ENCODE results near the gene HNRNPUL2. TPM values are rescaled to one million over a fixed set of nuclear protein-coding genes. Genes with fewer than 3 reads are reported as not detected.
"Not testable (repeated sequence)": the region's sequence is repeated elsewhere in the genome, so short reads cannot be mapped to it uniquely, and the experiment has no call there.

HNRNPUL2 gene
- total and polyA plus RNA-seq, 2 donors (not counting 1 experiment from before 2014, with no cell fraction given): 14.5 to 18.8 TPM

GRCh38 chr11:62753736-62754603, 26.7 kb upstream of the HNRNPUL2 start, which contains the start of gene ZBTB3:
TSS of gene ZBTB3 (minus strand) at chr11:62754160. CDS start at chr11:62753664, 496 bp downstream.
- H3K27me3 ChIP-seq (ENCODE audit: control insufficient read depth, insufficient read depth, low read length): no peaks in the 10 kb centered on the region
- H3K4me3 ChIP-seq (replicated peaks in 1 of 4; ENCODE audit: control extremely low read depth in 1 of 4, insufficient read depth in 1 of 4, low read depth in 3 of 4, low read length in 4 of 4): peak within 1 kb of the TSS; percentile 83 to 100 (median 94)
- H3K4me1 ChIP-seq (ENCODE audit: control insufficient read depth, extremely low read depth, insufficient read depth, low read length): no peaks in the 10 kb centered on the region
- peak within 1 kb of the TSS; percentile 92 for H3K9ac ChIP-seq (ENCODE audit: insufficient read depth, low read length)
- H4K20me1 ChIP-seq (ENCODE audit: control insufficient read depth, extremely low read depth, insufficient read depth, low read length): no peaks in the 10 kb centered on the region
- peaks cover 7% of the 10 kb centered on the region for H3K79me2 ChIP-seq (ENCODE audit: control insufficient read depth, insufficient read depth, low read length)
- H3K27ac ChIP-seq (ENCODE audit: insufficient read depth, low read length): peak within 1 kb of the TSS; percentile 91
- peak within 1 kb of the TSS; percentile 100 for H2AFZ ChIP-seq (ENCODE audit: low read length)
- no peaks in the 10 kb centered on the region for H3K9me3 ChIP-seq (ENCODE audit: control insufficient read depth, insufficient read depth, low read depth, low read length)
- H3K36me3 ChIP-seq (ENCODE audit: control insufficient read depth, insufficient read depth, low read length): peaks cover 5% of the 10 kb centered on the region
- TF ChIP-seq EZH2 (IDR thresholded peaks at IDR 0.05; ENCODE audit: low read length, missing control alignments): no peak
- TF ChIP-seq, protein P1, sequence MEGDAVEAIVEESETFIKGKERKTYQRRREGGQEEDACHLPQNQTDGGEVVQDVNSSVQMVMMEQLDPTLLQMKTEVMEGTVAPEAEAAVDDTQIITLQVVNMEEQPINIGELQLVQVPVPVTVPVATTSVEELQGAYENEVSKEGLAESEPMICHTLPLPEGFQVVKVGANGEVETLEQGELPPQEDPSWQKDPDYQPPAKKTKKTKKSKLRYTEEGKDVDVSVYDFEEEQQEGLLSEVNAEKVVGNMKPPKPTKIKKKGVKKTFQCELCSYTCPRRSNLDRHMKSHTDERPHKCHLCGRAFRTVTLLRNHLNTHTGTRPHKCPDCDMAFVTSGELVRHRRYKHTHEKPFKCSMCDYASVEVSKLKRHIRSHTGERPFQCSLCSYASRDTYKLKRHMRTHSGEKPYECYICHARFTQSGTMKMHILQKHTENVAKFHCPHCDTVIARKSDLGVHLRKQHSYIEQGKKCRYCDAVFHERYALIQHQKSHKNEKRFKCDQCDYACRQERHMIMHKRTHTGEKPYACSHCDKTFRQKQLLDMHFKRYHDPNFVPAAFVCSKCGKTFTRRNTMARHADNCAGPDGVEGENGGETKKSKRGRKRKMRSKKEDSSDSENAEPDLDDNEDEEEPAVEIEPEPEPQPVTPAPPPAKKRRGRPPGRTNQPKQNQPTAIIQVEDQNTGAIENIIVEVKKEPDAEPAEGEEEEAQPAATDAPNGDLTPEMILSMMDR (conservative IDR thresholded peaks at IDR 0.05 in 1 of 2, IDR thresholded peaks at IDR 0.05 in 1 of 2; ENCODE audit: low read depth in 1 of 2, low read length in 2 of 2): no peak
- peak within 1 kb of the TSS; percentile 71 for H3K4me2 ChIP-seq (ENCODE audit: extremely low read depth, insufficient read depth, low read length)
- DNase-seq (ENCODE audit: low read depth in 2 of 2): peak; percentile 99

GRCh38 chr11:62752994-62753735, 25.9 kb upstream of the HNRNPUL2 start:
- peak overlapping the region; percentile 51 for H3K4me2 ChIP-seq (ENCODE audit: extremely low read depth, insufficient read depth, low read length)
- H3K36me3 ChIP-seq (ENCODE audit: control insufficient read depth, insufficient read depth, low read length): peaks cover 5% of the 10 kb centered on the region
- H2AFZ ChIP-seq (ENCODE audit: low read length): peak overlapping the region; percentile 27
- H3K27ac ChIP-seq (ENCODE audit: insufficient read depth, low read length): peak overlapping the region; percentile 91
- TF ChIP-seq, protein P1 (conservative IDR thresholded peaks at IDR 0.05 in 1 of 2, IDR thresholded peaks at IDR 0.05 in 1 of 2; ENCODE audit: low read depth in 1 of 2, low read length in 2 of 2): no peak
- no peak for TF ChIP-seq EZH2 (IDR thresholded peaks at IDR 0.05; ENCODE audit: low read length, missing control alignments)
- no peaks in the 10 kb centered on the region for H3K27me3 ChIP-seq (ENCODE audit: control insufficient read depth, insufficient read depth, low read length)
- no peaks in the 10 kb centered on the region for H4K20me1 ChIP-seq (ENCODE audit: control insufficient read depth, extremely low read depth, insufficient read depth, low read length)
- H3K4me3 ChIP-seq (replicated peaks in 1 of 4; ENCODE audit: control extremely low read depth in 1 of 4, insufficient read depth in 1 of 4, low read depth in 3 of 4, low read length in 4 of 4): peak overlapping the region; percentile 83 to 100 (median 94)
- H3K9me3 ChIP-seq (ENCODE audit: control insufficient read depth, insufficient read depth, low read depth, low read length): no peaks in the 10 kb centered on the region
- peaks cover 7% of the 10 kb centered on the region for H3K79me2 ChIP-seq (ENCODE audit: control insufficient read depth, insufficient read depth, low read length)
- no peak for DNase-seq (ENCODE audit: low read depth in 2 of 2)
- H3K9ac ChIP-seq (ENCODE audit: insufficient read depth, low read length): no peak overlapping the region
- no peaks in the 10 kb centered on the region for H3K4me1 ChIP-seq (ENCODE audit: control insufficient read depth, extremely low read depth, insufficient read depth, low read length)

GRCh38 chr11:62752177-62752785, 25.0 kb upstream of the HNRNPUL2 start:
- no peaks in the 10 kb centered on the region for H4K20me1 ChIP-seq (ENCODE audit: control insufficient read depth, extremely low read depth, insufficient read depth, low read length)
- H2AFZ ChIP-seq (ENCODE audit: low read length): no peak overlapping the region
- H3K4me1 ChIP-seq (ENCODE audit: control insufficient read depth, extremely low read depth, insufficient read depth, low read length): no peaks in the 10 kb centered on the region
- DNase-seq (ENCODE audit: low read depth in 2 of 2): no peak
- no peak overlapping the region for H3K9ac ChIP-seq (ENCODE audit: insufficient read depth, low read length)
- H3K4me3 ChIP-seq (replicated peaks in 1 of 4; ENCODE audit: control extremely low read depth in 1 of 4, insufficient read depth in 1 of 4, low read depth in 3 of 4, low read length in 4 of 4): no peak overlapping the region
- H3K9me3 ChIP-seq (ENCODE audit: control insufficient read depth, insufficient read depth, low read depth, low read length): no peaks in the 10 kb centered on the region
- H3K27ac ChIP-seq (ENCODE audit: insufficient read depth, low read length): no peak overlapping the region
- H3K36me3 ChIP-seq (ENCODE audit: control insufficient read depth, insufficient read depth, low read length): peaks cover 5% of the 10 kb centered on the region
- H3K79me2 ChIP-seq (ENCODE audit: control insufficient read depth, insufficient read depth, low read length): peaks cover 7% of the 10 kb centered on the region
- no peak overlapping the region for H3K4me2 ChIP-seq (ENCODE audit: extremely low read depth, insufficient read depth, low read length)
- no peak for TF ChIP-seq EZH2 (IDR thresholded peaks at IDR 0.05; ENCODE audit: low read length, missing control alignments)
- TF ChIP-seq, protein P1 (conservative IDR thresholded peaks at IDR 0.05 in 1 of 2, IDR thresholded peaks at IDR 0.05 in 1 of 2; ENCODE audit: low read depth in 1 of 2, low read length in 2 of 2): no peak
- no peaks in the 10 kb centered on the region for H3K27me3 ChIP-seq (ENCODE audit: control insufficient read depth, insufficient read depth, low read length)

DNA sequence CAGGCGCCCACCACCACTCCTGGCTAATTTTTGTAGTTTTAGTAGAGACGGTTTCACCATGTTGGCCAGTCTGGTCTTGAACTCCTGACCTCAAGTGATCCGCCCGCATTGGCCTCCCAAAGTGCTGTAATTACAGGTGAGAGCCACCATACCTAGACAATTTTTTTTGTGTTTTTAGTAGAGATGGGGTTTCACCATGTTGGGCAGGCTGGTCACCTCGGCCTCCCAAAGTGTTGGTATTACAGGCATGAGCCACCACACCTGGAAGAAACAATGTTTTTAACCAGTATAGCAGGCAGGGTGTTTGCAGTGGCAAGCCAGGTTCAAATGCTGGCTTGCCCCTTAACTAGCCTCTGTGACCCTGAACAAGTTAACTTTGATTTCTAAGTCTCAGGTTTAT, 22.7 kb upstream of the HNRNPUL2 start:
- H3K36me3 ChIP-seq (ENCODE audit: control insufficient read depth, insufficient read depth, low read length); H3K9ac ChIP-seq (ENCODE audit: insufficient read depth, low read length); H3K4me2 ChIP-seq (ENCODE audit: extremely low read depth, insufficient read depth, low read length); H3K4me1 ChIP-seq (ENCODE audit: control insufficient read depth, extremely low read depth, insufficient read depth, low read length); H2AFZ ChIP-seq (ENCODE audit: low read length); H3K79me2 ChIP-seq (ENCODE audit: control insufficient read depth, insufficient read depth, low read length); DNase-seq (ENCODE audit: low read depth in 2 of 2); H3K27ac ChIP-seq (ENCODE audit: insufficient read depth, low read length); H3K27me3 ChIP-seq (ENCODE audit: control insufficient read depth, insufficient read depth, low read length); H3K4me3 ChIP-seq (replicated peaks in 1 of 4; ENCODE audit: control extremely low read depth in 1 of 4, insufficient read depth in 1 of 4, low read depth in 3 of 4, low read length in 4 of 4); H3K9me3 ChIP-seq (ENCODE audit: control insufficient read depth, insufficient read depth, low read depth, low read length); H4K20me1 ChIP-seq (ENCODE audit: control insufficient read depth, extremely low read depth, insufficient read depth, low read length): not testable (repeated sequence)
